GM18868 (cell line): ENCODE data around the gene DPP8.
"Not testable (repeated sequence)": the region's sequence is repeated elsewhere in the genome, so short reads cannot be mapped to it uniquely, and the experiment has no call there.

Experiments
- ATAC-seq: cut with Tn5 transposase; IDR thresholded peaks from one replicate; pipeline ENCODE4 v1.9.1; 2021; ENCODE audit warnings: mild to moderate bottlenecking, moderate library complexity; ENCODE audit not compliant: unreplicated experiment

DPP8 gene

DNA sequence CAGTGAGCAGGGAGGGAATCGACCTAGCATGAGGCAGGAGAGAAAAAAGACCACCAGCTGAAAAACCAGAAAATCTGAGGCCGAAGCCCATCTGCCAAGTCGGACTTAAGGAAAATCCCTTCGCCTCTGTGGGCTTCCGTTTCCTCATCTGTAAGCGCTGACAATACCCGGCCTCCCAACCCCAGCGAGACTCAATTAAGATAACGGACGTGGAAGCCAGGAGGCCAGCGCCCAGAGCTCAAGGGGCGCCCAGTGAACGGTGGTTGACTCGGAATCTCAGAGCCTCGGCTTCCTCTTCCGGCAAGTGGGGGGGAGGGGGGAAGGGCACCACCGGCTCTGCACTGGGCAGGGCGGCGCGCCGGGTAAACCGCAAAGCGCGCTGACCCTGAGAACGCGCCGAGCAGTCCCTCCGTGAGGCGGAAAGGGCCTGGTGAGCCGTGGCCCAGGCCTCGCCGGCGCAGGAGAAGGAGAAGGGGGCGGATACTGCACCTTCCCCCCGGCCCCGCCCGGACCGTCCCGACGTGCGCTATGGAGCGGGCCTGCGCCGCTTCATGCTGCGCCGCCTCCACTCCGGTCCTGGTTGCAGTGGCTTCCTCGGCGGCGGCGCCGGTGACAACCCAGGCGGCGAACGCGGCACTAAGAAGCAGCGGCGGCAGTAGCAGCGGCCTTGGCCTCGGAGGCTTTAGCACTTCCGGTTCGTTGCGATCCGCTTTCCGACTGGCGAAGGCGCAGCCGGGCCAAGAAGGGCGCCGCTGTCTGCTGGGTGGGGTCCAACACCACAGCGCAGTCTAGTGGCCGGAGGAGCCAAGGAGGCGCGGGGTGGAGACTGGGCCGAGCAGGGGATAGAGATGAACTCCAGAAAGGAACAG is at the start of gene DPP8:
DPP8 (minus strand) TSS at position 693 of the 869 bp plus-strand sequence. CDS start 5,136 bp downstream, outside the sequence.
- peak; percentile 91 for ATAC-seq

DNA sequence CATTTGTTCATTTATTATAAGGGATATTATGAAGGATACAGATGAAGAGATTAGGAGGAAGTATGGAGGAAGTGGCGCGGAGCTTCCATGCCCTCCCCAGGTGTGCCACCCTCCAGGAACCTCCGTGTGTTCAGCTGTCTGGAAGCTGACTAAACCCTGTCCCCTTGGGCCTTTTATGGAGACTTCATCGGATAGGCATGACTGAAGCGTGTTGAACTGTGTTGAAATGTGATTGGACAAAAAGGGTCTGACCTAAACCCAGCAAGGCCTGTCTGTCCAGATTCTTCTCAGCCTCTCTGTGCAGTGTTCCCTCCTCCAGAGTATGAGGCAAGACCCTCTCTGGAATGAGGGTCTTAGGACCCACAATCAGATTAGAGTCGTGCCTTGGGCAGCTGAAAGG is 44.4 kb upstream of the DPP8 start:
- ATAC-seq, result no peak

DNA sequence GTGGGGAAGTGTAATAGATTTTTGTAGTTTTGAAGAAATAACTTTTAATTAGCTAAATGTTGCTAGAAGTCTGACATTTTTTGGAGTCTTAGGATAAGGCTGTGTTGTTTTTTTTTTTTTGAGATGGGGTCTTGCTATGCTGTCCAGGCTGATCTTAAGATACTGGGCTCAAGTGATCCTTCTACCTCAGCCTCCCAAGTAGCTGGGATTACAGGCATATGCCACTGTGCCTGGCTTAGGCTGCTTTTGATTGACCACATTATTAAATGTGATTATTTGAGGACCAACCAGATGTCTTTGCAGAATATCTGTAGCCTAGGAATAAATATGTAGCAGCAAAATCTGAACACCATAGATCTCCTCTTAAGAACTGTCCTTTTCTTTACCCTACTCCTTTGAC is 42.5 kb upstream of the DPP8 start:
- ATAC-seq, result no peak

DNA sequence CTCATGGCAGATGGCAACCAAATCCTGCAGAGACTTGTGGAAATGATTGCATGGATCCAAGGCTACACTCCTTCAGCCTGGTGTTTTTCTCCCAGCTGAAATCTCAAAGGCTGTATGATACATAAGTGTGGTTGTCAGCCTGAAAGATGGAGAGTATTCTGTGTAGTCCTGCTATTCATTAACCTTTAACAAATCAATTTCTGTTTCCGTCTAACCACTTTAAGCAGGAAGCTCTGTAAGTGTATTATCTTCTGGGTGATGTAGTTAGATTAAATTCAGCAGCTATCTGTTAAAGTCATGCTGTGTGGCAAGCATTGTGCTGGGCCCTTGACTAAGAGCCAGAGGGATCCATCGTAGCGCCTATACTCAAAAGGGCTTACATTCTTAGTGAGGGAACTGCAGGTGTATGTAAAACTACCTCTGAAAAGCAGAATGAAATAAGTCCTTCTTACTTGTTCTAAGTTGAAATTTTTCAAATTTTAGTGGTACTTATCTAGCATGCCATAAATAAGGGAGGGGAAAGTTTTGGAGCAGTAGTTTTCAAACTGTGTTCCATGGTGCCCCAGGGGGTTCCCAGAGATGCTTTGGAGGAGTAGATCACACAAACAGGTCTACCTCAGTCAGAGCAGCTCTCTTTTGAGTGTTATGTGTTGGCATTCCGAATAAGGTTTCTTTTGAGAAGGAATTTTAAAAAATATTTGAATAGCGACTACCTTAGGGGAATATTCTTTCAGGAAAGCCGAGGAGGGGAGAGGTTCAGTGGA is 41.7 kb upstream of the DPP8 start:
- ATAC-seq, result no peak

DNA sequence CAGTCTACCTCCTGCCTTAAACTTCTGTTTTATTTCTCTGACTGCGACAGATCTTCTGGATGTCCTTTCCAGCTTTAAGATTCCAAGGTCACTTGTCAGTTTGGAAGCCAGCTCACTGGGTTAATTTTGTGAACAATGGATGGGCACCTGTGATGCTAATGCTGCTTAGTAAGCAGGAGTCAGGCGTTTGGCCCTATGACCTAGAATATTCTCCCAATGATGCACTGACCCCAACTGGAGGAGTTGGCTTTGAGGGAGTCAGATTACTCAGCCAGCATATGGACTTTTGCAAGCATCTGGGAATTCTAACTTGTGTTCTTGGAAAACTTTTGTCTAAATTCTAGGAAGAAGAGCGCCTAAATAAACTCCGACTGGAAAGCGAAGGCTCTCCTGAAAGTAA is 40.8 kb upstream of the DPP8 start:
- no peak for ATAC-seq

DNA sequence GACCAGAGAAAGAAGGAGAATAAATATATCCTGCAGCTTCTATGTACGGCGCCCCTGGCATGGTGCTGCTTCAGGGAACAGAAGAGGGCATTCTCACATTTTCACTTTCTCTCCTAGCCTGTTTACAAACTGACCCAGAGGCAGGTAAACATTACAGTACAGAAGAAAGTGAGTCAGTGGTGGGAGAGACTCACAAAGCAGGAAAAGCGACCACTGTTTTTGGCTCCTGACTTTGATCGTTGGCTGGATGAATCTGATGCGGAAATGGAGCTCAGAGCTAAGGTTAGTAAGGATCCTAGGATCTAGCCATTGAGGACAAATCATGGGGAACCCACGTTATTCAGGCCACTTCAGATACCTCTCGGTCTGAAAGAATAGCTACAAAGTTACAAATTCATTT is 39.1 kb upstream of the DPP8 start:
- no peak for ATAC-seq

DNA sequence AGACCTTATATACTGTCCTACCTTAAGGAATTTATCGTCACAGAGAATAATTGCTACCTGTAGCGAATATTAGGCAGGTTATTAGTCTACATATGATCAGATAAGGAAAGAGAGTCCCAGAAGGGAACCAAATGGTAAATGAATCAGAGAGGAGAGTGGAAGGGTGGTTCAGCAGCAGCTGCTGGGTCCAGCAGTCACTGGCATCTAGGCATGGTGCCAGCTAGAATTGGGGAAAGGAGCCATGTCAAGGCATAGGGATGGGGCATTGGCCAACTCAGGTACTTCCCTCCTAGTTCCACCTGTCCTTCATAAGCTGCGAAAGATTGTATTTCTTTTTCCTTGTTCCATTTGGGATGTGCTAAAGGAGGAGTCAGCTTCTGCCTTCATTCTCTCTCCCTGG is 36.2 kb upstream of the DPP8 start:
- ATAC-seq, result no peak

DNA sequence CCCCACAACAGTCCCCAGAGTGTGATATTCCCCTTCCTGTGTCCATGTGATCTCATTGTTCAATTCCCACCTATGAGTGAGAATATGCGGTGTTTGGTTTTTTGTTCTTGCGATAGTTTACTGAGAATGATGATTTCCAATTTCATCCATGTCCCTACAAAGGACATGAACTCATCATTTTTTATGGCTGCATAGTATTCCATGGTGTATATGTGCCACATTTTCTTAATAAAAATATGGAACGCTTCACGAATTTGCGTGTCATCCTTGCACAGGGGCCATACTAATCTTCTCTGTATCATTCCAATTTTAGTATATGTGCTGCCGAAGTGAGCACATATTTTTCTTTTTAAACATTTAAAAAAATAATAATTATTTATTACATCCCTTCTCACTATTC is 35.4 kb upstream of the DPP8 start:
- not testable (repeated sequence) for ATAC-seq

DNA sequence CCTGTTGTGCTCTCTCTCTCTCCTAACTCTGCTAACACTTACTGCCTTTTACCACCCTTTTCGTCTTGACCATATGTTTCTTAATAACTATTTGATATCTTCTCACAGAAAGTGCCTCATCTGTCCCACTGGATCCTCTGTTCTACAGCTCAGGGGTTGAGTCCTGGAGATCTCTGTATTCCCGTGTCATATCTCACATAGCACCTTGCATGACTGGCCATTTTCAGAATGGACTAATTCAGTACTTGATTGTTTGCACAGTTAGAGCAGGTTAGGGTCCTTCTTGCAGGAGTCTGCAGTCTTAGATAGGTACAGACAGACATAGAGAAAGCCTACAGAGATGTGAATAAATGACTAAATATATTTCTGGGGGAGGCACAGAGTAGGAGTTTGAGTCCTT is 33.7 kb upstream of the DPP8 start:
- ATAC-seq, result no peak

DNA sequence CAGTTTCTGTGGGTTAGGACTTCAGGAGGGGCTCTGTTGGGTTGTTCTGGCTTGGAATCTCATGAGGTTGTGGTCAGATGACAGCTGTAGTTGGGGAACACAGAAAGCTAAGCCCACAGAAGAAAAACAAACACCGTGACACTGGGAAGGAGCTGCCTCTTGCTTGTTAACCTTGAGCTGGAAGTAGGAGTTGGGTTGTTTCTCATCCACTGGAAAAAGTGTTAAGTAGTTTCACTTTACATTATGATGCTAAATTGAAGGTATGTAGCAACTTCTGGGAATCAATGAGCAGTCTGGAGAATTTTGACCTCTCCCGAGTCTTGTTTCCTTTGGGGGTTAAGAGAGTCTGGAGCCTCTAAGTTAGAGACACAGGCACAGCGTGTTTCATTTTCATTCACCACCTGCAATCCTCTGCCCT is 33.2 kb upstream of the DPP8 start:
- ATAC-seq, result no peak

DNA sequence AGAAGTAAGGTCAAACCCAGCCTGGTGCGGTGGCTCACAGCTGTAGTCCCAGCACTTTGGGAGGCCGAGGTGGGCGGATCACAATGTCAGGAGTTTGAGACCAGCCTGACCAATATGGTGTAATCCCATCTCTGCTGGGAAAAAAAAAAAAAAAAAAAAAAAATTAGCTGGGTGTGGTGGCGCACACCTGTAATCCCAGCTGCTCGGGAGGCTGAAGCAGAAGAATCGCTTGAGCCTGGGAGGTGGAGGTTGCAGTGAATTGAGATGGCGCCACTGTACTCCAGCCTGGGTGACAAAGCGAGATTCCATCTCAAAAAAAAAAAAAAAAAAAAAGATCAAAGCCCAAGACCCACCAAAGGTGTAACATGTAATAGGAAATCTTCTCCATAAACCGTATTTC is 31.8 kb upstream of the DPP8 start:
- ATAC-seq, result not testable (repeated sequence)

DNA sequence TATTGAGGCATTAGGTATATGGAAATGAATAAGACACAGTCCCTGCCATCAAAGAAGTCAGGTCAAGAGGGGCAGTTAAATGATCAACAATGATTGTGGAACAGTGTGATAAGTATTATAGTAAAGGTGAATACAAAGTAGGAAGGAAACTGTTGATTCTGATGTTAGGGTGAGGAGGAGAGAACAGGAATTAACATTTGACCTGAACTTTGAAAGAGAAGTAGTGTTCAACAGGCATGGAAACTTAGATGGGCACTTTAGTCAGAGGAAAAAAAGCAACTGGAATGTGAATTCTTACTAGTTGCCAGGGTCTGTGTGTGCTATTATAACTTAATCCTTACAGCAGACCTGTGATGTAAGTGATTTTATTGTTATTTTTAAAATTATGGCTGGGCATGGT is 30.4 kb upstream of the DPP8 start:
- no peak for ATAC-seq

DNA sequence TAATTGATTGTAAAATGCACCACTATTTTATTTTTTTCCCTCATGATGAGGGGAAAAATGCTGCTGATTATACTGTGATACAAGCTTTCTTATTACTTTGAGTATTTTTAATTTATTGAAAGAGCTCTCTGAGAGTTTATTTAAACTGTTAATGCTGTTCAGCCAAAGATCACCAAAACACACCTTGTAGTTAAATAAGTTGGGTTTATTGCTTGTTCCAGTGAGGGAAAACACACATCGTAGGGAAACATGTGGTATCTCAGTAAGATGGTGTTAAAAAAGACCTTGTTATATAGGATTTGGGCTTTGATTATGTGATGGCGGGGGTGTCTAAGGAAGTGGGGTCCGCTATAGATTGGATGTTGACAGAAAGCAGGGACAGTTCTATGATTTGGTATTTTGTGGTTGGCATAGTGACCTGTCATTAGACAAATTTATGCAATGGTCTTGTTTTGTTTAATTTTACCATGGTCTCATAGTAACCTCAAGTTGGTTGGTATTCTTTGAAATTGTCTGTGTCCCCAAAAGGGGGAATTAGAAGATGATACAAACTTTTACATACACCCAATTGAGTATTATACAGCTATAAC is 23.8 kb upstream of the DPP8 start:
- ATAC-seq, result no peak

DNA sequence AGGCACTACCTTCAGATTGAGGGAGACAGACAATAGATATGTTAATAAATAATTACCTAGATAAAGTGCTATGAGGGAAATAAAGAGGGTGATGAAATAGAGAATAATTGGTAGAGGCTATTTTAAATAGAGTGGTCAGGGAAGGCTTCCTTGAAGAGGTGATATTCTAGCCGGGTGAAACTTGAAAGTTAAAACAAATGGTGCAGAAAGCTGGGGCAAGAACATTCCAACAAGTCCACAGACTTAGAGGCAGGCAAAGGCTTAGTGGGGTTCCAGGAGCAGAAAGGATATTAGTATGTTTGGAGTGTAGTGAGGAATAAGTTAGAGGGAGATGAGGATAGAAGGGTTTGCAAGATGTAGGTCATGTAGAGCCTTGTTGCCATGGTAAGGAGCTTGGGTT is 22.8 kb upstream of the DPP8 start:
- ATAC-seq, result no peak

DNA sequence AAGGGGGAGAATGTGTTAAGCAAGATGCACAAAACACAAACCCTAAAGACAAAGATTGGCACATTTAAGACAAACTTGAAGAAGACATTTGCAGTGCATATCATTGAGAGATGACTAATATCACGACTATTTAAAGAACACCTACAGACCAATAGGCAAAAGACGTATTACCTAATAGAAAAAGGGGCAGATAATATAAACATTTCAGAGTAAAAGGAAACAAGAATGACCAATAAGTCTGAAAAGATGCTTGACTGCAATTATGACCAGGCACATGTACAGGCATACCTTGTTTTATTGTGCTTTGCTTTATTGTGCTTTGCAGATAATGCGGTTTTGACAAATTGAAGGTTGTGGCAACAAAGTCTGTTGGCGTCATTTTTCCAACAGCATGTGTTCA is 17.7 kb upstream of the DPP8 start:
- no peak for ATAC-seq

DNA sequence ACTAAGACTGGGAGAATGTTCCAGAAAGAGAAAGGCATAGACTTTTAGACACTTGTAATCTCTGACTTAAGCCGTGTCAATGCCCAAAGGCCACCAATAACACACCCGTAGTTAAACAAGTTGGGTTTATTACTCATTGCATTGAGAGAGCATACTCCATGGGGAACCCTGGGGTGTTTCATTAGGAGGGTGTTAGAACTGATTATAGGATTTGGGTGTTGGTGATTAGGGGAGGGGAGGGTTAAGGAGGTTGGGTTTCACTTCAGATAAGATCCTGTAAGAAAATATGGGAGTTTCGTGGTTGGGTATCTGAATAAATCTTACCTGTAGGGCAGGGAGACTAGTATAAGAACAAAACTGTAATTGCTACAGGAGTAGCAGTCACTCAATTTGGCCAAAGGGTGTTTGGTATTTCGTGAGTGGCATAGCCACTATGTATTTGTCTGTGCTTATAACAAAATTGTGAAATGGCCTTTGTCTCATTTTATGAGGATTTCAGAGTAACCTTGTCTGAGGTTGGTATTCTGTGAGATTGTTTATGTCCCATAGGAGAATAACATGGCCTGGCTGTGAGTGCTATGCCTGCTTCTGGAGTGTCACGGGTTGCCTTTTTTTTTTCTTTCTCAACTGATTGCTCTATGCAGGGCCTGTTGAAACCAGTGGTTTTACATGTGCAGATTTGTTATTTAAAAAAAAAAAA is 15.7 kb upstream of the DPP8 start:
- ATAC-seq, result no peak

DNA sequence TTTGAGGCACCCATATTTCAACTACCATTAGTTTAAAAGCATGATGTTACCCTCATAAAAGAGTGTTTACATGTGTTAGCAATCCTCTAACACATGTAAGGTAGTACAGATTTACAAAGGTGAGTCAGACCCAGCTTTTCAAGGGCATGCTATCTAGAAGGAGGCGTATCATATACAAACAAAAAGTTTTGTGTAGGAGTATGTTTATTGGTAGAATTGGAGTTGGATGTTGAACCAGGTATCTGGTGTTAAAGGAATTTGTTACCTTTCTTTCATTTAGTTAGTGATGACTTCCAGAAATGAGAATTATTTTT is 15.2 kb upstream of the DPP8 start:
- ATAC-seq, result no peak

DNA sequence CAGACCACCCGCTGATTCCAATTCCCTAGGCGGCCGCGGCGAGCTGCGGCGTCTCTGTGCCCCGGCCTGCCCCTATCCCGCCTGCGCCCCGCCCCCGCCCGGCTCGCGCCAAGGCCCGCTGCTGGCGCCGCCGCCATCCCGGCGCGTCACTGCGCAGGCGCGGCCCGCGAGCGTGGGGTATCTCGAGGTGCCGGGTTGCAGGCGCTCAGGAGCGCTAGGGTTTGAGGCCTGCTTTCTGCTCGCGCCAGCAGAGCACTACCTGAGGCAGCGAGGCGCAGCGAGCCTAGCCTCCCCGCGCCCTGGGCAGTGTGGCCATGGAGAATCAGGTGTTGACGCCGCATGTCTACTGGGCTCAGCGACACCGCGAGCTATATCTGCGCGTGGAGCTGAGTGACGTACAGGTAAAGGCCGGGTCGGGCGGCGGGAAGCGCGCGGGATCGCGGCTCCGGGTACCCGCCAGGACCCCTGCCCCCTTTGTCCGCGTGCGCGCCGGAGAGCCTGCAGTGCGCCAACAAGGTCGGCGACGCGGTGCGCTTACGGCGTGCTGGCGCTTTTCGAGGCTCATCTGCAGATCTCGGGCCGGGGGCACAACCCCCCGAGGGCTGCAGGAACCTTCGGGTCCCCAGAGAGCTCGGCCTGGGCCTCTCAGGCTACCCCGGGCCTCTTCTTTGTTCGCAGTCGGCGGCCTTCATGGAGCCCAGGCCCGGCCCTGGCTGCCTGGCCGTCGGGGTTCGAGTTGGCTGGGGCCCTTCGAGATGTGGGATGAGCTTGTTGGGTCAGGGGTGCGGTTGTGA is 13.0 kb upstream of the DPP8 start, which contains the start of gene HACD3:
HACD3 (plus strand) TSS at position 146 of the 794 bp plus-strand sequence; CDS start at position 315, 169 bp downstream.
- peak; percentile 81 for ATAC-seq

DNA sequence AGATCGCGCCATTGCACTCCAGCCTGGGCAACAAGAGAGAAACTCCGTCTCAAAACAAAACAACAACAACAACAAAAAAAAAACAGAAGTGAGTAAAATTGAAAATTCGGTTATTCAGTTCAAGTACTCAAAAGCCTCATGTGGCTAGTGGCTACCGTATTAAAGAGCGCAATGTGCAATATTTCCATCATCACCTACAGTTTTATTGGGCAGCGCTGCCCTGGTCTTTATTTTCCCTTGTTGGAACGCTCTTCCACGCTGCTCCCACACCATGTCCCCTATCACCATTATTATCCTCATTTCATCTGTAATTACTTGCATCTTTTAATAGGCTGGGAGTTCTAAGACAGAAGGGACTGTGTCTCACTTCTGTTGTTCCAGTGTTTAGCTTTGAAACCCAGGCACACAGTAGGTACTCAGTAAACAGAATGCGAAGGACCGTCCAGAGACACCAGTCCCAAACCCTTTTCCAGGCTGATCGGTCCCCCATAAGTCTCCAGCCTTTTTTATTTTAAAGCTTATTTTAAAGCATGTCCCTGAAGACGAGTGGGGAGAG is 12.4 kb upstream of the DPP8 start:
- no peak for ATAC-seq

DNA sequence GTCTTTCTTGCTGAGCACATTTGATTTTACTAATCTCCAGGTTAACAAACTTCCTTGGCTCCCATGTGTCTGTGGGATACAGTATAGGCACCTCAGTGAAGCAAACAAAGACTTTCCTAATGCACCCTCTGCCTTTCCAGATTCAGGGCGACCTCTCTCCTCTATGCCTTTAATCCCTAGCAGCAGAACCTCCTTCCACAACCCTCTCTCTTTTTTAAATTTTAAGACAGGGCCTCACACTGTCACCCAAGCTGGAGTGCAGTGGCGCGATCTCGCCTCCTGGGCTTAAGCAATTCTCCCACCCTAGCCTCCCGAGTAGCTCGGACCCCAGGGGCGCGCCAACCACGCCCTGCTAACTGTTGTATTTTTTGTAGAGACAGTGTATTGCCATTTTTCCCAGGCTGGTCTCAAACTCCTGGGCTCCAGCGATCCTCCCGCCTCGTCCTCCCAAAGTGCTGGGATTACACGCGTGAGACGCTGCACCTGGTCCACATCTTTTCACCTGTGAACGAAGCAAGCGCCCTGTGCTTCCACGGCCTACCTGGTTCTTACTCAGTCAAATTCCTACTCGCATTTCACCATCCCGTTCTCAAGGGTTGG is 11.1 kb upstream of the DPP8 start:
- no peak for ATAC-seq
